IMR-90 (cell line): ENCODE measurements around the gene MYPOP. TPM values are rescaled to one million over a fixed set of nuclear protein-coding genes. Genes with fewer than 3 reads are reported as not detected.

ENCODE experiments used
- ATAC-seq: fragments of 200-7000 bp; cut with Tn5 transposase; 2 replicates; pipeline ENCODE4 v1.9.1; 2020; ENCODE audit warnings: low read depth, mild to moderate bottlenecking, moderate library complexity
- BruUV-seq: library from RNA; stranded (reverse); fragments of 400-500 nt; replicated peaks from 2 replicates; lab custom pipeline; 2021; lab: Mats Ljungman, UMichigan
- CTCF ChIA-PET: fragments of 300-600 bp; formaldehyde crosslinking; extraction: SDS; loops from one replicate; lab custom pipeline; 2021; ENCODE audit warnings: antibody characterized with exemption; lab: Yijun Ruan, JAX
- POLR2A ChIA-PET: fragments of 300-600 bp; sonication (Branson Sonifier 250); formaldehyde crosslinking; loops from one replicate; lab custom pipeline; 2022; ENCODE audit warnings: antibody characterized with exemption; ENCODE audit not compliant: unreplicated experiment; lab: Charles Lee
- DNase-seq: peaks from one replicate; pipeline ENCODE4 v3.0.0; 2013
- H2AFZ ChIP-seq: replicated peaks from 2 replicates; pipeline ENCODE3; 2013; ENCODE audit warnings: low read length, mild to moderate bottlenecking; ENCODE audit not compliant: poor library complexity
- H2AK5ac ChIP-seq: 2 replicates; pipeline ENCODE4 v1.6.1; 2013; ENCODE audit warnings: low read depth, low read length, inconsistent platforms
- H2AK9ac ChIP-seq: replicated peaks from 2 replicates; pipeline ENCODE3; 2013; ENCODE audit warnings: mild to moderate bottlenecking, low read depth, low read length, moderate library complexity; ENCODE audit not compliant: poor library complexity
- H2BK120ac ChIP-seq: 2 replicates; pipeline ENCODE4 v1.6.1; 2013; ENCODE audit warnings: low read depth, low read length, inconsistent platforms
- H2BK15ac ChIP-seq: 3 replicates; pipeline ENCODE4 v1.6.1; 2013; ENCODE audit warnings: low read depth, low read length, inconsistent platforms
- H2BK20ac ChIP-seq: 2 replicates; pipeline ENCODE4 v1.6.1; 2013; ENCODE audit warnings: low read depth, mild to moderate bottlenecking, inconsistent platforms, low read length, moderate library complexity
- H2BK5ac ChIP-seq: 2 replicates; pipeline ENCODE4 v1.6.1; 2013; ENCODE audit warnings: mild to moderate bottlenecking, low read depth, low read length, inconsistent platforms; ENCODE audit not compliant: poor library complexity, severe bottlenecking
- H3K14ac ChIP-seq: replicated peaks from 2 replicates; pipeline ENCODE4 v1.6.1; 2013; ENCODE audit warnings: low read depth, low read length, inconsistent platforms
- H3K18ac ChIP-seq: 2 replicates; pipeline ENCODE4 v1.6.1; 2013; ENCODE audit warnings: low read depth, low read length, control low read depth
- H3K23ac ChIP-seq: 2 replicates; pipeline ENCODE4 v1.6.1; 2013; ENCODE audit warnings: low read depth, low read length, inconsistent platforms
- H3K27ac ChIP-seq: 2 replicates; pipeline ENCODE4 v1.5.1; 2013; ENCODE audit warnings: mild to moderate bottlenecking, control low read depth, low read length; ENCODE audit not compliant: insufficient read depth
- H3K27me3 ChIP-seq: 2 replicates; pipeline ENCODE4 v1.6.1; 2013; ENCODE audit warnings: low read length; ENCODE audit not compliant: control insufficient read depth, insufficient read depth
- H3K36me3 ChIP-seq: 2 replicates; pipeline ENCODE4 v1.6.1; 2013; ENCODE audit warnings: low read length, mixed read lengths; ENCODE audit not compliant: control insufficient read depth, insufficient read depth
- H3K4ac ChIP-seq: 2 replicates; pipeline ENCODE4 v1.6.1; 2013; ENCODE audit warnings: low read depth, low read length, inconsistent platforms
- H3K4me1 ChIP-seq: 2 replicates; pipeline ENCODE4 v1.6.1; 2013; ENCODE audit warnings: low read length, mixed read lengths; ENCODE audit not compliant: control insufficient read depth, insufficient read depth
- H3K4me2 ChIP-seq: 2 replicates; pipeline ENCODE4 v1.6.1; 2013; ENCODE audit warnings: low read depth, mild to moderate bottlenecking, control low read depth, low read length, moderate library complexity
- H3K4me3 ChIP-seq: 2 replicates; pipeline ENCODE4 v1.5.1; 2013; ENCODE audit warnings: low read depth, mild to moderate bottlenecking, control low read depth, low read length, moderate library complexity; ENCODE audit not compliant: insufficient read depth
- H3K56ac ChIP-seq: 2 replicates; pipeline ENCODE4 v1.6.1; 2013; ENCODE audit warnings: low read length, inconsistent platforms; ENCODE audit not compliant: insufficient read depth; ENCODE audit errors: extremely low read depth
- H3K79me1 ChIP-seq, 2 experiments: 2 replicates each; pipeline ENCODE4 v1.6.1; 2013; ENCODE audit warnings: low read length in 2 of 2, inconsistent platforms in 1 of 2, low read depth in 1 of 2
- H3K9ac ChIP-seq: 2 replicates; pipeline ENCODE4 v1.6.1; 2013; ENCODE audit warnings: low read depth, low read length, control low read depth
- H3K9me1 ChIP-seq: 2 replicates; pipeline ENCODE4 v1.6.1; 2013; ENCODE audit warnings: low read length, inconsistent platforms; ENCODE audit not compliant: insufficient read depth
- H3K9me3 ChIP-seq: 2 replicates; pipeline ENCODE4 v1.6.1; 2013; ENCODE audit warnings: low read length; ENCODE audit not compliant: control insufficient read depth, insufficient read depth
- H4K20me1 ChIP-seq: 2 replicates; pipeline ENCODE4 v1.6.1; 2013; ENCODE audit warnings: low read length, inconsistent platforms; ENCODE audit not compliant: insufficient read depth
- H4K5ac ChIP-seq: 2 replicates; pipeline ENCODE4 v1.6.1; 2013; ENCODE audit warnings: mild to moderate bottlenecking, low read depth, low read length, control low read depth
- H4K8ac ChIP-seq, 2 experiments: 2 replicates each; pipeline ENCODE4 v1.6.1; 2013; ENCODE audit warnings: low read depth in 2 of 2, low read length in 2 of 2, control low read depth in 1 of 2, inconsistent platforms in 1 of 2
- H4K91ac ChIP-seq: 2 replicates; pipeline ENCODE4 v1.6.1; 2013; ENCODE audit warnings: low read depth, low read length, inconsistent platforms; ENCODE audit not compliant: insufficient read depth
- BHLHE40 ChIP-seq: fragments of 150-350 bp; IDR thresholded peaks from 2 replicates; pipeline ENCODE4 v1.6.1; 2016; ENCODE audit warnings: mild to moderate bottlenecking, low read depth, low read length
- MXI1 ChIP-seq: IDR thresholded peaks from 2 replicates; pipeline ENCODE4 v1.6.1; 2012; ENCODE audit warnings: low read depth, mild to moderate bottlenecking, low read length, moderate library complexity, borderline replicate concordance
- RFX5 ChIP-seq: IDR thresholded peaks from 2 replicates; pipeline ENCODE4 v1.8.0; 2012; ENCODE audit warnings: low read depth, mild to moderate bottlenecking, low read length, moderate library complexity
- WGBS, 2 experiments: methylation state at CpG; one replicate each; pipeline versions ENCODE4 v1.1.5 to v1.1.7; 2013; ENCODE audit warnings: missing lambda C conversion rate in 2 of 2; ENCODE audit not compliant: insufficient read length in 1 of 2; ENCODE audit errors: extremely low coverage in 2 of 2; 5-methylcytosine and 5-hydroxymethylcytosine counted together
- dilution Hi-C: fragments of 300-500 bp; cut with HindIII; formaldehyde crosslinking; loops from one replicate; pipeline ENCODE4 v1.14.3; 2018; ENCODE audit warnings: low sequenced_read_pairs; ENCODE audit not compliant: unreplicated experiment
- in situ Hi-C: fragments of 300-500 bp; cut with MboI; formaldehyde crosslinking; loops from 3 replicates; pipeline ENCODE4 v1.14.3; 2019; ENCODE audit warnings: low sequenced_read_pairs, inconsistent platforms, mixed read lengths
- intact Hi-C: fragments of 100-400 bp; cut with micrococcal nuclease; formaldehyde crosslinking; loops from 2 replicates; pipeline ENCODE4 v1.10.0; 2022
- polyA plus RNA-seq, 3 experiments: library from polyadenylated mRNA; depleted of rRNA; stranded (reverse); fragments of >200 nt; gene quantifications; 2 replicates each; pipeline ENCODE4 v1.2.3, GENCODE V29; 2012; ENCODE audit warnings: low replicate concordance in 1 of 3
- total RNA-seq: library from RNA; depleted of rRNA; stranded (reverse); fragments of >200 nt; gene quantifications from 2 replicates; pipeline ENCODE4 v1.2.3, GENCODE V29; 2012

MYPOP gene
- total and polyA plus RNA-seq, 2 of the 4 experiments (the other 2 are of a cell fraction), result 0.36 to 2.8 TPM

GRCh38 chr19:45940515-45940805 lies 38.0 kb upstream of the MYPOP start:
- Histone ChIP-seq H3K9ac (no peak overlapping the region), H2BK15ac (no peak overlapping the region), H3K79me1 (no peaks in the 10 kb centered on the region), H4K5ac (no peak overlapping the region), H3K23ac (no peak overlapping the region), H3K36me3 (no peaks in the 10 kb centered on the region), H2BK120ac (no peak overlapping the region), H3K4me2 (no peak overlapping the region), H3K14ac (no peak overlapping the region), H3K4me3 (no peak overlapping the region), H2BK20ac (no peak overlapping the region), H4K20me1 (no peaks in the 10 kb centered on the region), H2AK5ac (no peak overlapping the region), H3K18ac (no peak overlapping the region), H2AK9ac (no peak overlapping the region), H4K8ac (no peak overlapping the region), H3K27ac (no peak overlapping the region), H3K4ac (no peak overlapping the region), H2AFZ (peak overlapping the region; percentile 68), H4K91ac (no peak overlapping the region), H3K4me1 (no peaks in the 10 kb centered on the region), H3K9me3 (no peaks in the 10 kb centered on the region; the same call in none of the 2 replicates), H3K56ac (no peak overlapping the region), H3K9me1 (no peaks in the 10 kb centered on the region), H3K27me3 (peaks cover 53% of the 10 kb centered on the region), H2BK5ac (no peak overlapping the region)
- no peak for DNase-seq
- ChIA-PET POLR2A (no interaction called here), CTCF (interaction anchor here (0.6 kb wide), 1 partner anchor 9 kb away, joined by 3 read pairs; no protein-coding TSS in a partner anchor)
- intact Hi-C loops (no loop called here), in situ Hi-C loops (no loop called here), dilution Hi-C loops (no loop called here)
- whole genome bisulfite sequencing, 2 experiments, result 74% methylated on average over 10 of the region's 32 CpGs; no CpG with 5 or more reads in 1 of the 2 experiments
- BruUV-seq, result no TSS peak
- no peak for ATAC-seq
- TF ChIP-seq RFX5, result no peak
- TF ChIP-seq MXI1, result no peak
- no peak for TF ChIP-seq BHLHE40
